KBM-7 (cell line): ENCODE measurements around the gene AACS.
A peak's percentile ranks its signal among the peaks of the same experiment; 100 is the strongest.
"Not testable (repeated sequence)": the region's sequence is repeated elsewhere in the genome, so short reads cannot be mapped to it uniquely, and the experiment has no call there.

Experiments
- DNase-seq: peaks from one replicate; pipeline ENCODE4 v3.0.0-alpha.2; 2015
- in situ Hi-C: fragments of 300-500 bp; cut with MboI; formaldehyde crosslinking; loops from 2 replicates; pipeline ENCODE4 v1.14.3; 2020; ENCODE audit warnings: low sequenced_read_pairs, low pct_unique_long_range_greater_than_20kb, mixed read lengths

Gene AACS

DNA sequence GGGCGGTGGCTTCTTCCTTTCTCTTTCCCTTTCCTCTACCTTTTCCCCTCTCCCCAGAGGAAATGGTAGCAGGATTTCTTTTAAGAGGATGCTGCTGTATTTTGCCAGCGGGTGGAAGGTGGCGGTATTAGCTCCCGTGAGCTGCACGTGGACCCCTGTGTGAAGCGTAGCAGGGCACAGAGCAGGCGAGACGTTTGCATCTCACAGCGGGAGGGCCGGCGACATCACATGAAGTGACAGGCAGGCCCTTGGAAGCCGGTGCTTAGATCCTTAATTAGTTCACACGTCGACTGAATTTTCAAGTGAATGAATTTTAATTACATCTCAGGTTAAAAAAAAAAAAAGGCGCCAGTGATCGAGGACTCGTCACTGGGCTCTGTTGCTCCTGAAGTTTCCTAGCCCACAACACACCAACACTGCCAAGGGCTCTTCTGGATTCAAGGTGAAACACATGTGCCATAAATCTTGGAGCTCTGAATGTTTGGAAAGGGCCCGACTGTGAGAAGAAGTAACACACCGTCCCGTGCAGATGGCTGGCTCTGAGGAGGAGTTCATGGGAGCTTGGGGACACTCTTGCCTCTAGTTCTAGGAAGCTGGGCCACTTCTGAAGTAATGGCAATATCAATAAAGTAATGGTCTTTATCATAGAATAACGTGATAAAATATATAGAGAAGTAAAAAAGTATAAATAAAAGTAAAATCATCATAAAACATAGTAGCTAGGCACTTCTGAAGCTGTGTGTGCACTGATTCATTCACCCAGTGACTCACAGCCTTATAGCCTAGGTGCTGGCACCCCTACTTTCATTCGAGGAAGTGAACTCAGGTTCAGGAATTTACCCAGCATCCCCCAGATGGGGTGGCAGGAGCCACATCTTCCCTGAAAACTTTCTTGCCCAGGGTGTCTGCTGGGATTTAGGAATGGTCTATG lies 75.3 kb downstream of the AACS start:
- no peak for DNase-seq
- in situ Hi-C loops, result no loop called here

GRCh38 chr12:125141210-125141573 lies 76.0 kb downstream of the AACS start:
- DNase-seq, in situ Hi-C loops: not testable (repeated sequence)

DNA sequence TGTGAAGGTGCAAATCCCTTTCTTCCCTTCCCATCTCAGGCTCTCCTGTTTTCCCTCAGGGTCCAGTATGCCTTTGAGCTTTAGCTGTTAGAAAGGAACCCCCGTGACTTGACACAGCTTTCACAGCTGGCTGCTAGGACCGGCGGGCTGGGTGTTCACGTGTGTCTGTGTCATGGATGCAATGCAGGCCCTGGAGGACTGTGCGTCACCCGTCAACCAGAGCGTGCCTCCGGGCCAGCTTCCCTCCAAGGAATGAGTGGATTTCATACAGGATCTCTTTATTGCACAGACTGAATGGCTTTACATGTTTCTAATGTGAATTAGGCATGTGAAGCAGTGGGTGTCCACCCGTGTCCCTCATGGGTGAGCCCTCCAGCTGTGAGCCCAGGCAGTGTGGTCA lies 77.4 kb downstream of the AACS start:
- DNase-seq, result no peak
- in situ Hi-C loops, result no loop called here

- no peak for DNase-seq
- in situ Hi-C loops, result no loop called here
Observed at GRCh38 chr12:125143491-125143890, 78.3 kb downstream of the AACS start.

- DNase-seq, result no peak
- in situ Hi-C loops, result no loop called here
Observed at GRCh38 chr12:125145196-125145595, 80.0 kb downstream of the AACS start.

- in situ Hi-C loops, result no loop called here
- DNase-seq, result no peak
Observed at GRCh38 chr12:125148316-125148715, 83.1 kb downstream of the AACS start.

DNA sequence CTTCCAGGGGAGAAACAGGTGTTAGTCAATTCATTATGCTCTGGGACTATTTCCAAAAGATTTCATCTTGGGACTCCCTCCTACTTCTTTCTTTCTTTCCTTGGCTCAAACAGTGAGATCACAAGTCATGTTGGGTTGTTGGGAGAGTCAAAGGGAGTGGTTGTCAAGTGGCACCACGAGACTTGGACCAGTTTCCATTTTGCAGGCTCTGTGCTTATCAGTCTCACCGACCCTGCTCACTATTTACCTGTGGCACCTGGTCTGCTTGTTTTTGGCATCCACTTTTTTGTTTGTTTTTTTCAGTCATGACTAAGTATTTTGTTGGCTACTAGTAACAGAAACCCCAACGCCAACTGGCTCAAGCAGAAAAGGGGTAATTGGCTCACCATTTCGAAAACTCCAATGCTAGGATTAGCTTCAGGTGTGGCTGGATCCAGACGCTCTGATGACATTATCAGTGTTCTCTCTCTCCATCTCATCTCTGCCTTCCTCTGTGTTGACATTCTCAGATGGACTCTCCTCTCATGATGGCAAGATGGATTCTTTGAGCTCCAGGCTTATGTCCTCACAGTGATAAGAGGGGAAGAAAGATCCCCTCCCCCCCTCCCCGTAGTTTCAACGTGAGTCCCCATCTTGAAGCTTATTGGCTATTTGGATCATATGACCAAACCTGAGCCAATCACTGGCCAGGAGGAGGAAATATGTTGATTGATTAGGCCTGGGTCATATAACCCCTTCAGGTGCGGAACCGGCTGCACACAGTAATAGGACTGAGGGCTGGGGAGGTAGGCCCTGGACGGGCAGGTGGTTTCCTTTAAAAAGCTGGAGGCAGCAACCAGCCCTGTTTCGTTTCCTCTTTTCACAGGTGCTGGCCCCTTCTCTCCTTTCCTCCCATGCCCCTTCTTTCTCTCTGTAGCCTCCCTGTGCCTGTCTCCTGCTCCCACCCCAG lies 84.2 kb downstream of the AACS start:
- DNase-seq, result peak; percentile 35
- in situ Hi-C loops, result no loop called here

GRCh38 chr12:125151284-125151683 lies 86.0 kb downstream of the AACS start:
- DNase-seq, result no peak
- in situ Hi-C loops, result no loop called here

- in situ Hi-C loops, result no loop called here
- DNase-seq, result no peak
Observed at GRCh38 chr12:125152463-125152862, 87.2 kb downstream of the AACS start.

GRCh38 chr12:125155366-125155765 lies 90.1 kb downstream of the AACS start:
- in situ Hi-C loops, result no loop called here
- no peak for DNase-seq

GRCh38 chr12:125157177-125157576 lies 91.9 kb downstream of the AACS start:
- in situ Hi-C loops, result no loop called here
- DNase-seq, result no peak

DNA sequence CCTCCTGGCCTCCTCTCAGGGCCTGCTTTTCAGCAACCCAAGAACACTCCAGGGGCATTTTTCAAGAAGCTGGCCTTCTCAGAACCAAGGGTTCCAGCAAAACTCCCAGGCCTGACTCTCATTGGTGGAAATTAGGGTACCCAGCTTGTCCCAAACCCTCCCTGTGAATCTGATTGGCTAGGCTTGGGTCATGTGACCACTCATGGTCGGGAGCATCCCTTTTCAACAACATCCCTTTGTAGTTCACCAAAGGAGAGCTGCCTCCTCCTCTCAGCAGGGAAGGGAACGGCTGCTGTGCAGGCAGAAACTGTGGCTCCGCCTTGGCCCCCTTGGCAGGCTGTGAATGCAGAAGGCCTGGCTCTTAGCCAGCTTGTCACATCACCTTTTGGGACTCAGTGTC lies 94.5 kb downstream of the AACS start:
- in situ Hi-C loops, result no loop called here
- no peak for DNase-seq

- DNase-seq, result no peak
- in situ Hi-C loops, result no loop called here
Observed at GRCh38 chr12:125160281-125160955, 95.2 kb downstream of the AACS start.

GRCh38 chr12:125161712-125162022 lies 96.4 kb downstream of the AACS start:
- in situ Hi-C loops, result no loop called here
- DNase-seq, result no peak

GRCh38 chr12:125162489-125163028 lies 97.3 kb downstream of the AACS start:
- in situ Hi-C loops, result no loop called here
- DNase-seq, result no peak

- in situ Hi-C loops, result no loop called here
- no peak for DNase-seq
Observed at GRCh38 chr12:125163148-125163547, 97.9 kb downstream of the AACS start.

DNA sequence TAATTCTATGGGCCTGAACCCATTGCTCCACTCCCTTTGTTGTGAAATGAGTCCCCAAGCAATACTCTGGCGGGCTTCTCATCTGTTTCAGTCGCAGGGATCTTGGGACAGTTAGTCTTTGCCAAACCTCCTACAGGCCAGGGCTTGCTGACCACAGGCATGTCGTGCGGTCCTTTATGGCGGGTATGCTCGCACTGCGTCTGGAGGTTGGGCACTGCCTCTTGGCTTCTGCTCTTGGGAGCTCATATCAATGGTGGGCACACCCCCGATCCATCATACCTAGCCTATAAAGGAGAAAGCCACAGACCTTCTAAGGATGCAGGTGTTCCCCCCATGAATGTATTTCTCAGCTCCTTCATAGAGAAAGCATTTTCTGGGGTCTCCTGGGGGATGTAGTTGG lies 99.3 kb downstream of the AACS start:
- in situ Hi-C loops, result no loop called here

DNA sequence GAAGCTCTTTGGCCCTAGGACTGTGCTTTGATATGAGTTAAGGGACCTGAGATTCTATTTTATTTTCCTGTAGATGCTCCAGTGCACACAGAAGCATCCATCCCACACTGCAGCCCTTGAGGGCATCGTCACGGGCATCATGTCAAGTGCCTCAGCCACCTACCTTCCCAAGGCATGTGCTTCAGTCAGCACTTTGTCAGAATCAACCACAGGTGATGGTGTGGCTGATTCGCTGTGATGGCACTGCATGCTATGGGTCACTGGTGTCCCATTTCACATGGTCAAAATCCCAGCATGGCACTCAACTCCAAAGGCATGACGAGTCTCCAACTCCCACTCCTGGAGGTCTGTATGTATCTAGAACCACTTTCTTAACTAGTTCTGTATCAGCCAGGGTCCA lies 100.8 kb downstream of the AACS start:
- no peak for DNase-seq
- in situ Hi-C loops, result no loop called here

More for the DNA sequence above, 99.3 kb downstream of the AACS start:
- no peak for DNase-seq

GRCh38 chr12:125167658-125168057 lies 102.4 kb downstream of the AACS start:
- in situ Hi-C loops, result no loop called here
- no peak for DNase-seq
